Measurements from ENCODE around the gene ARNT2.

GRCh38 chr15:80416702-80417101 lies 12.5 kb downstream of the ARNT2 start:
- TF ChIP-seq PPARA (CRISPR knock-in tag; IDR thresholded peaks at IDR 0.05; ENCODE audit: borderline replicate concordance) (no peak), ARNTL (CRISPR knock-in tag; IDR thresholded peaks at IDR 0.05; ENCODE audit: borderline replicate concordance, low read depth) (no peak), ZFP3 (CRISPR knock-in tag; IDR thresholded peaks at IDR 0.05) (no peak), ZNF70 (CRISPR knock-in tag; IDR thresholded peaks at IDR 0.05) (no peak), POU6F1 (CRISPR knock-in tag; IDR thresholded peaks at IDR 0.05; ENCODE audit: borderline replicate concordance, low read depth) (no peak), BACH2 (CRISPR knock-in tag; IDR thresholded peaks at IDR 0.05; ENCODE audit: borderline replicate concordance) (no peak), GLIS3 (CRISPR knock-in tag; IDR thresholded peaks at IDR 0.05) (no peak), RARB (CRISPR knock-in tag; IDR thresholded peaks at IDR 0.05) (no peak), CSDC2 (CRISPR knock-in tag; IDR thresholded peaks at IDR 0.05) (no peak), SNAI2 (CRISPR knock-in tag; IDR thresholded peaks at IDR 0.05) (no peak), ZNF8 (CRISPR knock-in tag; IDR thresholded peaks at IDR 0.05) (no peak), PATZ1 (CRISPR knock-in tag; IDR thresholded peaks at IDR 0.05; ENCODE audit: borderline replicate concordance) (no peak)
